Breast epithelium (tissue), 4 donors: ENCODE measurements around the gene SYNM. TPM values are rescaled to one million over a fixed set of nuclear protein-coding genes. Genes with fewer than 3 reads are reported as not detected.

Experiments used
- DNase-seq, 2 donors: peaks; one replicate each; pipeline ENCODE4 v3.0.0-alpha.2; 2019; ENCODE audit warnings: low spot score in 2 of 2
- H3K27ac ChIP-seq, 2 donors: fragments of 200-600 bp; sonication (generic) in 1 of 2; one replicate each; pipeline ENCODE4 v1.5.1; 2016 to 2019; ENCODE audit warnings: mild to moderate bottlenecking in 1 of 2
- H3K27me3 ChIP-seq, 2 donors: fragments of 200-600 bp; sonication (generic) in 1 of 2; one replicate each; pipeline versions ENCODE4 v1.5.1 to v1.6.0; 2017 to 2019; ENCODE audit warnings: control low read depth in 1 of 2, mild to moderate bottlenecking in 1 of 2
- H3K36me3 ChIP-seq: fragments of 200-600 bp; one replicate; pipeline ENCODE4 v1.5.1; 2019
- H3K4me1 ChIP-seq, 2 donors: fragments of 200-600 bp; sonication (generic); one replicate each; pipeline ENCODE4 v1.5.1; 2016 to 2019; ENCODE audit warnings: control low read depth in 1 of 2
- H3K4me3 ChIP-seq, 3 donors: fragments of 200-600 bp; sonication (generic); 1 replicate in 2 of 3; 2 replicates in 1 of 3; pipeline ENCODE4 v1.5.1; 2016 to 2019; ENCODE audit warnings: mild to moderate bottlenecking in 3 of 3, moderate library complexity in 2 of 3
- H3K9me3 ChIP-seq, 2 donors: fragments of 200-600 bp; sonication (generic) in 1 of 2; one replicate each; pipeline ENCODE4 v1.5.1; 2016 to 2019; ENCODE audit warnings: control low read depth in 1 of 2
- POLR2A ChIP-seq: fragments of 450-650 bp; IDR thresholded peaks from one replicate; pipeline ENCODE4 v1.6.1; 2016; ENCODE audit warnings: antibody characterized with exemption, mild to moderate bottlenecking, moderate library complexity
- POLR2AphosphoS5 ChIP-seq, 3 donors: sonication (generic); formaldehyde crosslinking; IDR thresholded peaks; one replicate each; pipeline ENCODE4 v1.6.1; 2017; ENCODE audit warnings: antibody characterized with exemption in 3 of 3
- intact Hi-C: fragments of 100-400 bp; cut with DNase I; formaldehyde crosslinking; loops from one replicate; pipeline ENCODE4 v1.15.1; 2023; ENCODE audit warnings: low total_unique reads
- total RNA-seq, 3 donors: library from RNA; depleted of rRNA; stranded (reverse); fragments of >200 nt; gene quantifications; one replicate each; pipeline ENCODE4 v1.1.0, GENCODE V29; 2016
- TF ChIP-seq, protein P1 (sequence below), 3 donors: fragments of 450-650 bp; IDR thresholded peaks; one replicate each; pipeline ENCODE4 v1.5.1; 2016 to 2017; ENCODE audit warnings: antibody characterized with exemption in 3 of 3, mild to moderate bottlenecking in 3 of 3, moderate library complexity in 3 of 3

The SYNM gene
- total RNA-seq, 3 donors from 2014 or later = 32.0 to 319 (median 115) TPM

DNA sequence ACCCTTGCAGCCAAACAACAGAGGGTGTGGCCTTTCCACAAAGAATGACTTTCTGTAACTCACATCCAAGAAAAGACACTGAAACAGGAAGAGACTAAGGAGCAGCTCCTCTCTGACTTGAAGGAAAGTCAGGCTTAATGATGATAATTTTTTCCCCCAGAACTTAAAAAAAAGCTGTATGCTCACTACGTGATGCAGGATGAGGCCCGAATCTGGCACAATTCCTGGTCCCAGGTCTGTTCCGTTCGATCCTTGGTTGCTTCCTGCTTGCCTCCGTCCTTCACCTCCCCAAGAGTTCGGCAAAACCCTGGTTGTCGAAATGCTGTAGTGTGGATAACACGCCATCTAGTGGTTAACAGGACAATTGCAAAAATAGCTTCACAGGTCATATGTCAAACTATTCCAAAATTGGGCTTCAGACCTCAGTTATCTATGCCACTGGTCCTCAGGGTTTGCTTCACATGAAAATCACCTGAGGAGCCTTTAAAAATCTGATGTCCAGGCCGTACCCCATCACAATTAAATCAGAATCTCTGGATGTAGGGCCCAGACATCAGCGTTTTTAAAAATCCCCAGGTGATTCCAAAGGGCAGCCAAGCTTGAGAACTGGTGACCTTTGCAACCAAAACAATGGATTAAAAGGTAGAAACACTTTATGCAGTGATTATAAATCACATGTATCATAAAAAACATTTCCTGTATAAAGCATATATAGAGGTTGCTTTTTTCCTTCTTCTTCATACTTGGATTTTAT is 28.1 kb upstream of the SYNM start:
- Histone ChIP-seq H3K27ac (peak overlapping the region; percentile 43 to 68), H3K9me3 (no peaks in the 10 kb centered on the region), H3K4me3 (peak overlapping the region; percentile 7 to 55 (median 37)), H3K27me3 (no peaks in the 10 kb centered on the region), H3K4me1 (no peaks in the 10 kb centered on the region), H3K36me3 (no peaks in the 10 kb centered on the region)
- intact Hi-C loops = no loop called here
- TF ChIP-seq, protein P1, sequence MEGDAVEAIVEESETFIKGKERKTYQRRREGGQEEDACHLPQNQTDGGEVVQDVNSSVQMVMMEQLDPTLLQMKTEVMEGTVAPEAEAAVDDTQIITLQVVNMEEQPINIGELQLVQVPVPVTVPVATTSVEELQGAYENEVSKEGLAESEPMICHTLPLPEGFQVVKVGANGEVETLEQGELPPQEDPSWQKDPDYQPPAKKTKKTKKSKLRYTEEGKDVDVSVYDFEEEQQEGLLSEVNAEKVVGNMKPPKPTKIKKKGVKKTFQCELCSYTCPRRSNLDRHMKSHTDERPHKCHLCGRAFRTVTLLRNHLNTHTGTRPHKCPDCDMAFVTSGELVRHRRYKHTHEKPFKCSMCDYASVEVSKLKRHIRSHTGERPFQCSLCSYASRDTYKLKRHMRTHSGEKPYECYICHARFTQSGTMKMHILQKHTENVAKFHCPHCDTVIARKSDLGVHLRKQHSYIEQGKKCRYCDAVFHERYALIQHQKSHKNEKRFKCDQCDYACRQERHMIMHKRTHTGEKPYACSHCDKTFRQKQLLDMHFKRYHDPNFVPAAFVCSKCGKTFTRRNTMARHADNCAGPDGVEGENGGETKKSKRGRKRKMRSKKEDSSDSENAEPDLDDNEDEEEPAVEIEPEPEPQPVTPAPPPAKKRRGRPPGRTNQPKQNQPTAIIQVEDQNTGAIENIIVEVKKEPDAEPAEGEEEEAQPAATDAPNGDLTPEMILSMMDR (IDR thresholded peaks at IDR 0.05) = peak; percentile 82 to 92 (median 82)
- TF ChIP-seq POLR2A (no peak), POLR2AphosphoS5 (IDR thresholded peaks at IDR 0.05) (peak in 2 of 3 donors; percentile 32 to 57)
- DNase-seq = peak; percentile 62 to 66

DNA sequence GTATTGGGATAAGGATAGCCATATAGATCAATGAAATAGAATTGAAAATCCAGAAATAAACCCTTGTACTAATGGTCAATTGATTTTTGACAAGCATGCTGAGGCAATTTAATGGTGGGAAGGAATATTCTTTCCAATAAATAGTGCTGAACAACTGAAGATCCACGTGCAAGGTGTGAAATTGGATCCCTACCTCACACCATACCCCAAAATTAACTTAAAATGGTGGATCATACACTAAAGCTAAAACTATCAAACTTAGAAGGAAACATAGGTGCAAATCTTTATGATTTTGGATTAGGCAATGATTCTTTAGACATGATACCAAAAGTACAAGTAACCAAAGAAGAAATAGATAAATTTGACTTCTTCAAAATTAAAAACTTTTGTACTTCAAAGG is 22.1 kb upstream of the SYNM start:
- intact Hi-C loops = no loop called here
- Histone ChIP-seq H3K9me3 (no peaks in the 10 kb centered on the region), H3K36me3 (no peaks in the 10 kb centered on the region), H3K27me3 (no peaks in the 10 kb centered on the region), H3K4me1 (no peaks in the 10 kb centered on the region), H3K4me3 (no peak overlapping the region), H3K27ac (no peak overlapping the region)
- TF ChIP-seq POLR2A (no peak), POLR2AphosphoS5 (IDR thresholded peaks at IDR 0.05) (no peak)
- TF ChIP-seq, protein P1 (IDR thresholded peaks at IDR 0.05) = no peak
- DNase-seq = no peak

DNA sequence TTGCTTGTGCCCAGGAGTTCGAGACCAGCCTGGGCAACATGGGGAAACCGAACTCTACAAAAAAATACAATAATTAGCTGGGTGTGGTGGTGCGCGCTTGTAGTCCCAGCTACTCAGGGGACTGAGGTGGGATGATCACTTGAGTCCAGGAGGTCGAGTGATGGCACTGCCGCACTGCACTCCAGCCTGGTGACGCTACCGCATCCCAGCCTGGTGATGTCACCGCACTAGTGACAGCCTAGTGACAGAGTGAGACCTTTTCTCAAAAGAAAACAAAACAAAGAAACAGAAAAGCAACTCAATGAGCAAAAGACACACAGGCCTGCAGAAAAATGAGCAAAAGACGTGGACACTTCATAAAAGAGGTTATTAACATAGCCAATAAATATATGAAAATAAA is 19.9 kb upstream of the SYNM start:
- intact Hi-C loops = no loop called here
- H3K27ac ChIP-seq = no peak overlapping the region

DNA sequence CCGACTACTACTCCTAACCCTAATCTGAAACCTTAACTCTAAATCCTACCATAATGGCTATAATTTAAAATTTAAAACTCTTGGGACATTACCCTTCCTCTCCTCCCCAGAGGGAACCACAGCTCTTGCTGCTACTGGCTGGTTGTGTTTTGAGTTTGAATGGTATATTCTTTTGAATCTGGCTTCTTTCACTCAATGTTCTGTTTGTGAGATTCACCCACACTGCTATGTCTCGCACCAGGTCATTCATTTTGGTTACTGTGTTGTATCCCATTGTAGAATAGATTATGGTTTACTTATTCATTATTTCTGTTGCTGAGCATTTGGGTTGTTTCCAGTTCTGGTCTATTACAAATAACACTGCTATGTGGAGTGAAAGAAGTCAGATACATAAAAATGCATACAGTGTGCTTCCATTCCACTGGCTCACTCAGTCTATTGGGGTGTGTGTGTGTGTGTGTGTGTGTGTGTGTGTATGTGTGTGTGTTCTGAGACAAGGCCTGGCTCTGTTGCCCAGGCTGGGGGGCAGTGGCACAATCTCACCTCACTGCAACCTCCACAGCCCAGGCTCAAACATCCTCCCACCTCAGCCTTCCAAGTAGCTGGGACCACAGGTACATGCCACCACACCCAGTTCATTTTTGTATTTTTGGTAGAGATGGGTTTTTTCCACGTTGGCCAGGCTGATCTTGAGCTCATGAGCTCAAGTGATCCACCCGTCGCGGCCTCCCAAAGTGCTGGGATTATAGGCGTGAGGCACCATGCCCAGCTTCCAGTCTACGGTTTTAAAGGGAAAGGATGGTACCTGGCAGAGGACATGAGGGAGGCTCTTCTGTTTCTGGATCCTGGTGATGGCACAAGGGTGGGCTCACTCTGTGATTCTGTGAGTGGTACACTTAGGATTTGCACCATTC is 19.2 kb upstream of the SYNM start:
- Histone ChIP-seq H3K4me1 (no peaks in the 10 kb centered on the region), H3K4me3 (no peak overlapping the region), H3K27ac (no peak overlapping the region), H3K36me3 (no peaks in the 10 kb centered on the region), H3K27me3 (no peaks in the 10 kb centered on the region), H3K9me3 (no peaks in the 10 kb centered on the region)
- TF ChIP-seq, protein P1 (IDR thresholded peaks at IDR 0.05) = no peak
- TF ChIP-seq POLR2AphosphoS5 (IDR thresholded peaks at IDR 0.05) = no peak
- peak in 1 of 2 donors; percentile 9 for DNase-seq
- intact Hi-C loops = no loop called here

More for the DNA sequence above, 19.9 kb upstream of the SYNM start:
- Histone ChIP-seq H3K4me3 (no peak overlapping the region), H3K27me3 (no peaks in the 10 kb centered on the region), H3K9me3 (no peaks in the 10 kb centered on the region), H3K36me3 (no peaks in the 10 kb centered on the region), H3K4me1 (no peaks in the 10 kb centered on the region)
- no peak for TF ChIP-seq POLR2AphosphoS5 (IDR thresholded peaks at IDR 0.05)
- TF ChIP-seq, protein P1 (IDR thresholded peaks at IDR 0.05) = no peak
- DNase-seq = peak in 1 of 2 donors; percentile 2

DNA sequence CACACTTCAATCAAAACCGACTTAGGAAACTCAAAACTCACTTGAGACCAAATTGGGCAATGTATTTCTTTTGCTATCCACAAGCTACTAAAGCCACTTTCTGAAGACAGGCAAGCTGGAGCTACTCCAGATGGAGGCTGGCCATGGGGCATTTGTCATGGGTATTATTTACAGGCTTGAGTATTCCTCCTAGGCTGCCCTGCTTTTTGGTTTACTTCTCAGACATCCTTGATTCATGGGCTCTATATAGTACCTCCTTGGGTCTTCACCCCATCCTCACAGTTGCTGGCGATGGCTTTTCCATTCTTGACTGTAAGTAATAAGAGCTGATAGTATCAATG is 18.6 kb upstream of the SYNM start:
- Histone ChIP-seq H3K27ac (no peak overlapping the region), H3K4me3 (no peak overlapping the region), H3K4me1 (no peaks in the 10 kb centered on the region), H3K36me3 (no peaks in the 10 kb centered on the region), H3K27me3 (no peaks in the 10 kb centered on the region), H3K9me3 (no peaks in the 10 kb centered on the region)
- DNase-seq = peak in 1 of 2 donors; percentile 24
- TF ChIP-seq POLR2A (no peak), POLR2AphosphoS5 (IDR thresholded peaks at IDR 0.05) (no peak)
- TF ChIP-seq, protein P1 (IDR thresholded peaks at IDR 0.05) = no peak
- intact Hi-C loops = no loop called here
